ENCODE data around the gene PHF20. TPM values are rescaled to one million over a fixed set of nuclear protein-coding genes. Genes with fewer than 3 reads are reported as not detected.
"Not testable (repeated sequence)": the region's sequence is repeated elsewhere in the genome, so short reads cannot be mapped to it uniquely, and the experiment has no call there.

The PHF20 gene
- polyA plus RNA-seq, 2 donors = 13.0 to 15.8 TPM

DNA sequence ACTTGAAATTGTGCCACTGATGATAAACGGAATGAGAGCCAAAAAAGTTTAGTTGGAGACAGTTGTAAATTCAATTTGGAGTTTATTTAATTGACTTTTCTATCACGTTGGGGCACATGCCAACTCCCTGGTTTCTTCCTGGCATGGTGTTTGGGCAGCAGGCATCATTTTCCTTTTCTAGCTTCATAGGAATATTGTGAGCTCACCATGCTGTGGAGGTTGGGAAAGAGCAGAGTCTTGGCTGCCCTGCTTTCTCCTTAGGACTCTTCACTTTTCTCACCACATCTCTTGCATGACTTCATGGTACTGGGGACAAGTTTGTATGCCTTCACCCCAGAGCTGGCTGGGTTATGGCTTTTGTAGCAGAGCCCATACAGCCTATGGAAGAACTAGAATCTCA is 176.1 kb downstream of the PHF20 start:
- H3K4me1 ChIP-seq (ENCODE audit: control insufficient read depth in 2 of 2, insufficient read depth in 2 of 2, low read length in 1 of 2) = no peaks in the 10 kb centered on the region
- 74 to 84% methylated on average over 2 of the region's 2 CpGs for WGBS, 2 donors
- no peak overlapping the region for H3K4me3 ChIP-seq (ENCODE audit: low read depth in 1 of 2, low read length in 2 of 2)
- no peaks in the 10 kb centered on the region for H3K9me3 ChIP-seq (ENCODE audit: control insufficient read depth in 2 of 2, insufficient read depth in 1 of 2, low read depth in 1 of 2, low read length in 1 of 2)
- peaks cover 9% of the 10 kb centered on the region in 2 donors for H3K36me3 ChIP-seq (ENCODE audit: control insufficient read depth in 2 of 2, insufficient read depth in 2 of 2, low read length in 1 of 2)
- H3K27ac ChIP-seq (ENCODE audit: low read depth in 2 of 2, low read length in 1 of 2) = no peak overlapping the region
- H3K27me3 ChIP-seq (ENCODE audit: control insufficient read depth in 1 of 2, insufficient read depth in 2 of 2, low read length in 2 of 2) = no peaks in the 10 kb centered on the region

DNA sequence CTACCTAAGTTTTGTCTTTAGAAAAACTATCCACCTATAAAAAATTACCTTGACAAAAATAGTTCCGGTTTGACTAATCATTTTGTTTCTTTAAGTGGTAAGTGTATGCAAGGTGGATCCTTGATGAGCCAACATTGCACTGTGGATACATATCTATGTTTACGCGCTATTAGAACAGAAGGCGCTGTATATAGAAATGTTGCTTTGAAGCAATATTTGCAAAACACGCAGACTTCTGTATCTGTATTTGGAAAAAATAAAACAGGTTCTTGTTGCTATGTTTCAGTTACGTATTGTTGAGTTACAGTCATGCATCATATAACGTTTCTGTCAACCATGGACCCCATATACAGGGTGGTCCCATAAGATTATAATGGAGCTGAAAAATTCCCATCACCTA is 178.3 kb downstream of the PHF20 start:
- no peaks in the 10 kb centered on the region for H3K9me3 ChIP-seq (ENCODE audit: control insufficient read depth in 2 of 2, insufficient read depth in 1 of 2, low read depth in 1 of 2, low read length in 1 of 2)
- H3K27ac ChIP-seq (ENCODE audit: low read depth in 2 of 2, low read length in 1 of 2) = no peak overlapping the region
- no peak overlapping the region for H3K4me3 ChIP-seq (ENCODE audit: low read depth in 1 of 2, low read length in 2 of 2)
- WGBS, 2 donors = 94 to 95% methylated on average over 7 of the region's 7 CpGs
- no peaks in the 10 kb centered on the region for H3K27me3 ChIP-seq (ENCODE audit: control insufficient read depth in 1 of 2, insufficient read depth in 2 of 2, low read length in 2 of 2)
- H3K4me1 ChIP-seq (ENCODE audit: control insufficient read depth in 2 of 2, insufficient read depth in 2 of 2, low read length in 1 of 2) = no peaks in the 10 kb centered on the region
- peaks cover 5 to 6% of the 10 kb centered on the region in 2 donors for H3K36me3 ChIP-seq (ENCODE audit: control insufficient read depth in 2 of 2, insufficient read depth in 2 of 2, low read length in 1 of 2)

DNA sequence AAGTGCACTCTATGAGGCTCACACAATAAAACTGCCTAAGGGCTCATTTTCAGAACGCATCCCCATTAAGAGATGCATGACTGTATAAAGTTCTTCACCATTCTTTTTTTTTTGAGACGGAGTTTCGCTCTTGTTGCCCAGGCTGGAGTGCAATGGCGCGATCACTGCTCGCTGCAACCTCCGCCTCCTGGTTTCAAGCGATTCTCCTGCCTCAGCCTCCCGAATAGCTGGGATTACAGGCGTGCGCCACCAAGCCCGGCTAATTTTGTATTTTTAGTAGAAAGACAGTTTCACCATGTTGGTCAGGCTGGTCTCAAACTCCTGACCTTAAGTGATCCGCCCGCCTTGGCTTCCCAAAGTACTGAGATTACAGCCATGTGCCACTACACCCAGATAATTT is 180.3 kb downstream of the PHF20 start:
- not testable (repeated sequence) for H3K4me3 ChIP-seq (ENCODE audit: low read depth in 1 of 2, low read length in 2 of 2); H3K36me3 ChIP-seq (ENCODE audit: control insufficient read depth in 2 of 2, insufficient read depth in 2 of 2, low read length in 1 of 2); H3K27me3 ChIP-seq (ENCODE audit: control insufficient read depth in 1 of 2, insufficient read depth in 2 of 2, low read length in 2 of 2); H3K27ac ChIP-seq (ENCODE audit: low read depth in 2 of 2, low read length in 1 of 2); H3K9me3 ChIP-seq (ENCODE audit: control insufficient read depth in 2 of 2, insufficient read depth in 1 of 2, low read depth in 1 of 2, low read length in 1 of 2); H3K4me1 ChIP-seq (ENCODE audit: control insufficient read depth in 2 of 2, insufficient read depth in 2 of 2, low read length in 1 of 2)
- WGBS, 2 donors = 93 to 96% methylated on average over 14 of the region's 14 CpGs

DNA sequence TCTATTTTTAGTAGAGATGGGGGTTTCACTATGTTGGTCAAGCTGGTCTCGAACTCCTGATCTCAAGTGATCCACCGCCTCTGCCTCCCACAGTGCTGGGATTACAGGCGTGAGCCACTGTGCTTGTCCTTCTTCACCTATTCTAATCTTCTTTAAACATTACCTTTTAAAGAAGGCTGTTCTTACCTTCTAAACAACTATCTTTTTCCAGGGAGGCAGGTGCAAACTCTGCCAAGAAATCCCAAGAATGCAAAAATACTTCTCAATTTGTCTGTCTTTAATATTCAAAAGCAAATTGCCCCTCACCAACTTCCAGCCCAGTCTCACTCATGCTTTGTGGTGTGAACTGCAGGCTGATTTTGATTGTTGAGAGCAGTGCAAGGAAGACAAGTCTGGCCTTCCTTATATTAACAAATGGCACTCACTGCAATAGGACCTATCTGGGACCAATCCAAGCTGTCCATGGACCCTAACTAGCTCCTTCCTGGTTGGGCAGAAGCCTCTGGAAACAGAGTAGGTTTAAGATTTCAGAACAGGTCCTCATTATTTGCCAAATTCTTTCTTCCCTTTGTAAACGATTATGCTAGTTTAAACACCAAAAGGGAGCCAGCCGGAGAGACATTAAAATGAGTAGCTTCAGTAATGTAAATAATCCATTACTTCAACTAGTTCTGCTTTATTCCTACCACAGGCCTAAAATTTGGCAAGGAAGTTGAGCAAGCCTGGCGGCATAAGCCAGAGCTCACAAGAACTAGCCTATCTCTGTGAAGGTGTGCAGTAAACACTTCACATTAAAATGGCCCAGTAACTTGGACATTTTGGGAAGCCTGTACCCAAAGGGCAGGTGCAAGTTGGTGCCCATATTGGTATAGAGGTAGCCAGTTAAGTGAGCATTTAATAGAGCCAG is 180.9 kb downstream of the PHF20 start:
- Histone ChIP-seq H3K27ac (ENCODE audit: low read depth in 2 of 2, low read length in 1 of 2) (peak overlapping the region; percentile 100), H3K4me3 (ENCODE audit: low read depth in 1 of 2, low read length in 2 of 2) (peak overlapping the region; percentile 72 to 98), H3K4me1 (ENCODE audit: control insufficient read depth in 2 of 2, insufficient read depth in 2 of 2, low read length in 1 of 2) (no peaks in the 10 kb centered on the region), H3K27me3 (ENCODE audit: control insufficient read depth in 1 of 2, insufficient read depth in 2 of 2, low read length in 2 of 2) (no peaks in the 10 kb centered on the region), H3K9me3 (ENCODE audit: control insufficient read depth in 2 of 2, insufficient read depth in 1 of 2, low read depth in 1 of 2, low read length in 1 of 2) (no peaks in the 10 kb centered on the region), H3K36me3 (ENCODE audit: control insufficient read depth in 2 of 2, insufficient read depth in 2 of 2, low read length in 1 of 2) (peaks cover under 1 to 3% of the 10 kb centered on the region in 2 donors)
- WGBS, 2 donors = 41 to 52% methylated on average over 6 of the region's 6 CpGs

DNA sequence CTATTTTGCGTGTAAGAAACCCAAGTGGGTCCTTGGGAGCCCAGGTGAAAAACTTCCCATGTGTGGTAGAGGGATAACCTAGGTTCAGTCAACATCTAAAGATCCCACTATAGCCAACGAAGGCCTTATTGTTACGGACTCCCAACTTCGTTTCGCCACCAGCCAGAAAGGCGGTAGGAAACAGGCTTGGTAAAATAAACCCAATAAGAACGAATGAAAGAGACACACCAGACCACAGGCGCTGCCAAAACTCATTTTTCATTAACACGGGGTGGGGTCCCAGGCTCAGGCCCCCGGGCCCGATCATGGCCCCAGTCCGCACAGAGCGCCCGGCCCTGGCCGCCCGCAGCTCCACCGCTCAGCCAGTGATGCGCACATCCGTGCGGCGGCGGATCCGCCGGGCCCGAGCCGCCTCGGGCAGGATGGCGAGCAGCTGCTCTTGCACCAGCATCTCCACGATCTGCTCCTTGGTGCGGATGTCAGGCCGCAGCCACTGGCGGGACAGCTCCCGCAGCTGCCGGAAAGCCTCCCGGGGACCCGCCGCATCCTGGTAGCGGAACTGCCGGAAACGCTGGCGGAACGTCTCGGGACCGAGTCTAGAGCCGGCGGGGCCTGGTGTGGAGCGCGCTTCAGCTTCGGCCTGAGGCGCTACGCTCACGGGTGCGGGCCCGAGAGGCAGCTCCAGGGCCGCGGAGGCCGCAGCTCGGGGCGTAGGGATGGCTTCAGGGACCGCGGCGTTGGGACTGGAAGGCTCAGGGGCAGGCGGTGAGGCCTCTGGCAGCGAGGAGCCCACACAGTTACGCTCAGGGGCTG is 181.8 kb downstream of the PHF20 start:
- peak overlapping the region; percentile 100 for H3K27ac ChIP-seq (ENCODE audit: low read depth in 2 of 2, low read length in 1 of 2)
- H3K9me3 ChIP-seq (ENCODE audit: control insufficient read depth in 2 of 2, insufficient read depth in 1 of 2, low read depth in 1 of 2, low read length in 1 of 2) = no peaks in the 10 kb centered on the region
- H3K4me3 ChIP-seq (ENCODE audit: low read depth in 1 of 2, low read length in 2 of 2) = peak overlapping the region; percentile 72 to 98
- no peaks in the 10 kb centered on the region for H3K36me3 ChIP-seq (ENCODE audit: control insufficient read depth in 2 of 2, insufficient read depth in 2 of 2, low read length in 1 of 2)
- H3K4me1 ChIP-seq (ENCODE audit: control insufficient read depth in 2 of 2, insufficient read depth in 2 of 2, low read length in 1 of 2) = no peaks in the 10 kb centered on the region
- H3K27me3 ChIP-seq (ENCODE audit: control insufficient read depth in 1 of 2, insufficient read depth in 2 of 2, low read length in 2 of 2) = no peaks in the 10 kb centered on the region
- WGBS, 2 donors = 1% methylated on average over 55 to 65 of the region's 65 CpGs

DNA sequence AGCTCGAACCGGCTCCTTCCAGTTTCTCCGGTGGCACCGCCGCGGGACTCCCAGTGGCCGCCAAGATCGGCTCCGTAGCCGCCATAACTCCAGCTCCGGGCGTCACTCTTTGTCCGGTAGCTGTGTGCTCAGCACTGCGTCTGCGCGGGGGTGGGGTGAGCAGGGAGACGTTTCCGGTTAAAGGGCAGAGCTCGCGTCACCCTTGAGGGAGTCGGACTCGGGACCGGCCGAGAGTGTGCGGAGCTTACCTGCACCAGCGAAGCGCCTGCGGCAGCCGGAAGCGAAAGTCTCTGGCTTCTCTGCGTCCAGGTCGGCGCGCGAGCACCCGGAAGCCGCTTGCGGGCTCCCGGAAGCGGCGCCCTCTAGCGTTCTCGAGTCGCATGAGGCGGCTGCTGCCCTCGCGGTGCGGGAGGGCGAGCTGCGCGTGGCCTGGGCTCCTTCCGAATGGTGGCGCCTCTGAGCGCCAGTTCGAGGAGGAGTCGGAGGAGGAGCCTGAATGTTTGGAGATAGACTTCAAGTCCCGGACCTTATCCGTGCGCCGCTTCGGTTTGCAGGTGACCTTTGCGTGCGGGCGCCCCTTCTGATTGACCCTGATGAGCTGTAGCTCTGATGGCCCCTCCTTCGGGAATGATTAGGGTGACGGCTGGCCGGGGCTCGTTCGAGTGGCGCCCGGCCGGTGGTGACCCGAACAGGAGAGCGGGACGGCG is 182.5 kb downstream of the PHF20 start, which contains the start of gene SCAND1:
Gene SCAND1, minus strand, starts transcription at position 303 of the 707 bp plus-strand sequence. Its CDS starts 218 bp downstream, at position 85.
- 0% methylated on average over 75 to 76 of the region's 76 CpGs for WGBS, 2 donors
- no peaks in the 10 kb centered on the region for H3K9me3 ChIP-seq (ENCODE audit: control insufficient read depth in 2 of 2, insufficient read depth in 1 of 2, low read depth in 1 of 2, low read length in 1 of 2)

DNA sequence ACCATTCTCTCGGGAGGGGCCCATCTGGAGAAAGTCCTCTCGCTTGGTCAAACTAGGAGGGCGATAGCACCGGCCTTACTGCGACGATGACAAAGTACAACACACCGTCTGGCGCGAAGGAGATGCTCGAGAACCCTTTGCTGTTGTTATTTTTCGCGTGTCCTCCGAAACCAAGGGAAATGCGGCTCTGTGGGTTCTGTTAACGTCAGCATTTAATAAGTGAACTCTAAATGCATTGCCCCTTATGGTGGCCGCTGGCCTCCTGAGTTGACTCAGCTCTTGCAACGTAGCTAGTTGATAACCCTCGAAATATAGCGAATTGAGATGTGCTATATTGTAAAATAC is 183.1 kb downstream of the PHF20 start:
- Histone ChIP-seq H3K36me3 (ENCODE audit: control insufficient read depth in 2 of 2, insufficient read depth in 2 of 2, low read length in 1 of 2) (no peaks in the 10 kb centered on the region), H3K4me3 (ENCODE audit: low read depth in 1 of 2, low read length in 2 of 2) (peak overlapping the region; percentile 71 to 72), H3K27me3 (ENCODE audit: control insufficient read depth in 1 of 2, insufficient read depth in 2 of 2, low read length in 2 of 2) (no peaks in the 10 kb centered on the region), H3K27ac (ENCODE audit: low read depth in 2 of 2, low read length in 1 of 2) (peak overlapping the region; percentile 97 to 100), H3K9me3 (ENCODE audit: control insufficient read depth in 2 of 2, insufficient read depth in 1 of 2, low read depth in 1 of 2, low read length in 1 of 2) (no peaks in the 10 kb centered on the region), H3K4me1 (ENCODE audit: control insufficient read depth in 2 of 2, insufficient read depth in 2 of 2, low read length in 1 of 2) (no peaks in the 10 kb centered on the region)
- 1% methylated on average over 19 of the region's 19 CpGs for WGBS, 2 donors

More for the DNA sequence above, 182.5 kb downstream of the PHF20 start, which contains the start of gene SCAND1:
- H3K4me3 ChIP-seq (ENCODE audit: low read depth in 1 of 2, low read length in 2 of 2) = peak within 1 kb of the TSS; percentile 72 to 98
- H3K4me1 ChIP-seq (ENCODE audit: control insufficient read depth in 2 of 2, insufficient read depth in 2 of 2, low read length in 1 of 2) = no peaks in the 10 kb centered on the region
- no peaks in the 10 kb centered on the region for H3K36me3 ChIP-seq (ENCODE audit: control insufficient read depth in 2 of 2, insufficient read depth in 2 of 2, low read length in 1 of 2)
- no peaks in the 10 kb centered on the region for H3K27me3 ChIP-seq (ENCODE audit: control insufficient read depth in 1 of 2, insufficient read depth in 2 of 2, low read length in 2 of 2)
- peak within 1 kb of the TSS; percentile 100 for H3K27ac ChIP-seq (ENCODE audit: low read depth in 2 of 2, low read length in 1 of 2)

DNA sequence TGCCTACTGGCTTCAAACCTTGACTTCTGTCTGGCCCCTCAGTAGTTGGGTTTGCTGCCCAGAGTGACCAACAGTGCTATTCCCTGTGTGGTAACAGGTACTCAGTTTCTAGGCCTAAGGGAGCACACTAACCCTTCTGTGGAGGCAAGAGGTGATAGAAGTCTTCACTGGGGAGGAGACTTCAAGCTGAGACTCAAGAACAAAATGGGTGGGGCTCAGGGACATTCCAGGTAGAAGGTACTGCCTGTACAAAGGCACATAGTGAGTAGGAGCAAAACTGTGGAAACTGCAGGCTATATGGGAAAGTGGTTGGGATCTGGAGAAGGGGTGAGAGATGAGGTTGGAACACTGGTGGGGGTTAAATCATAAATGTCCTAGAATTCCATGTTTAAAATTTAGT is 184.8 kb downstream of the PHF20 start:
- no peaks in the 10 kb centered on the region for H3K27me3 ChIP-seq (ENCODE audit: control insufficient read depth in 1 of 2, insufficient read depth in 2 of 2, low read length in 2 of 2)
- H3K4me3 ChIP-seq (ENCODE audit: low read depth in 1 of 2, low read length in 2 of 2) = no peak overlapping the region
- H3K27ac ChIP-seq (ENCODE audit: low read depth in 2 of 2, low read length in 1 of 2) = peak overlapping the region in 1 of 2 donors; percentile 6
- no peaks in the 10 kb centered on the region for H3K9me3 ChIP-seq (ENCODE audit: control insufficient read depth in 2 of 2, insufficient read depth in 1 of 2, low read depth in 1 of 2, low read length in 1 of 2)
- H3K4me1 ChIP-seq (ENCODE audit: control insufficient read depth in 2 of 2, insufficient read depth in 2 of 2, low read length in 1 of 2) = no peaks in the 10 kb centered on the region
- H3K36me3 ChIP-seq (ENCODE audit: control insufficient read depth in 2 of 2, insufficient read depth in 2 of 2, low read length in 1 of 2) = no peaks in the 10 kb centered on the region

DNA sequence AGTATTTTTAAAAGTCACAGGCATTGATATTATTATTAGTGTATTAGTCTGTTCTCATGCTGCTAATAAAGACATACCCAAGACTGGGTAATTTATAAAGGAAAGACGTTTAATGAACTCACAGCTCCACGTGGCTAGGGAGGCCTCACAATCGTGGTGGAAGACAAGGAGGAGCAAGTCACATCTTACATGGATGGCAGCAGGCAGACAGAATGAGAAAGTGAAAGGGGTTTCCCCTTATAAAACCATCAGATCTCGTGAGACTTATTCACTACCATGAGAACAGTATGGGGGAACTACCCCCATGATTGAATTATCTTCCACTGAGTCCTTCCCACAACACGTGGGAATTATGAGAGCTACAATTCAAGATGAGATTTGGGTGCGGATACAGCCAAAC is 187.5 kb downstream of the PHF20 start:
- not testable (repeated sequence) for H3K4me1 ChIP-seq (ENCODE audit: control insufficient read depth in 2 of 2, insufficient read depth in 2 of 2, low read length in 1 of 2); H3K27ac ChIP-seq (ENCODE audit: low read depth in 2 of 2, low read length in 1 of 2); H3K9me3 ChIP-seq (ENCODE audit: control insufficient read depth in 2 of 2, insufficient read depth in 1 of 2, low read depth in 1 of 2, low read length in 1 of 2); H3K36me3 ChIP-seq (ENCODE audit: control insufficient read depth in 2 of 2, insufficient read depth in 2 of 2, low read length in 1 of 2); H3K4me3 ChIP-seq (ENCODE audit: low read depth in 1 of 2, low read length in 2 of 2); H3K27me3 ChIP-seq (ENCODE audit: control insufficient read depth in 1 of 2, insufficient read depth in 2 of 2, low read length in 2 of 2)
- 80 to 81% methylated on average over 6 of the region's 6 CpGs for WGBS, 2 donors

Data from esophagus (tissue), 2 donors.